AG04449 (cell line): ENCODE results near the gene TSPEAR.
"Not testable (repeated sequence)": the region's sequence is repeated elsewhere in the genome, so short reads cannot be mapped to it uniquely, and the experiment has no call there.

Experiments used
- CTCF ChIA-PET: fragments of 350-600 bp; formaldehyde crosslinking; extraction: SDS; loops from one replicate; lab custom pipeline; 2021; ENCODE audit warnings: antibody characterized with exemption; lab: Yijun Ruan, JAX
- POLR2A ChIA-PET: fragments of 400-600, 350-600 bp; formaldehyde crosslinking; extraction: SDS; loops from one replicate; lab custom pipeline; 2020; ENCODE audit warnings: antibody characterized with exemption, inconsistent platforms; lab: Yijun Ruan, JAX
- DNase-seq: peaks from one replicate; pipeline ENCODE4 v3.0.0-alpha.2; 2010; ENCODE audit warnings: low read depth, low spot score
- H3K4me3 ChIP-seq: 2 replicates; pipeline ENCODE4 v1.5.1; 2011; ENCODE audit warnings: low read depth, mild to moderate bottlenecking, control low read depth, low read length
- TF ChIP-seq, protein P1 (sequence below): IDR thresholded peaks from one replicate; pipeline ENCODE4 v1.5.1; 2011; ENCODE audit warnings: mild to moderate bottlenecking, moderate library complexity, low read length, control low read depth, inconsistent platforms; ENCODE audit not compliant: insufficient read depth; ENCODE audit errors: missing control alignments

TSPEAR gene

DNA sequence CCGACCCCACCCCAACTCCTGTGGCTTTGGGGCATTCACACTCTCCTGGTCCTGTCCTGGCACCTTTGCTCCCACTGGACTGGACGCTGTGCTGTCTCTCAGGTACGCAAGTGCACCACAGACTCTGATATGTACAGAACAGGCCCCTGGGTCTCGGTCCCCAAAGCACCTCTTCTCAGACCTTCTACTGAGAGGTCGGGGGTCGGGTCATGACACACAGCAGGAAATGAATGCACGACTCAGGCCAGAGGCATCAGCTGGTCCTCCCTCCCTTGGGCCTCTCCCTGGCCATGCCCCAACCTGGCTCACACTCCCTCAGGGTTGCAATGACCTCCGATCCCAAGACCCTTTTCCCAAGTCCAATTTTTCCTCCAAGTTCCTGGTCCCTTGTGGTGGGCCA lies 16.2 kb downstream of the TSPEAR start:
- DNase-seq = no peak
- TF ChIP-seq, protein P1, sequence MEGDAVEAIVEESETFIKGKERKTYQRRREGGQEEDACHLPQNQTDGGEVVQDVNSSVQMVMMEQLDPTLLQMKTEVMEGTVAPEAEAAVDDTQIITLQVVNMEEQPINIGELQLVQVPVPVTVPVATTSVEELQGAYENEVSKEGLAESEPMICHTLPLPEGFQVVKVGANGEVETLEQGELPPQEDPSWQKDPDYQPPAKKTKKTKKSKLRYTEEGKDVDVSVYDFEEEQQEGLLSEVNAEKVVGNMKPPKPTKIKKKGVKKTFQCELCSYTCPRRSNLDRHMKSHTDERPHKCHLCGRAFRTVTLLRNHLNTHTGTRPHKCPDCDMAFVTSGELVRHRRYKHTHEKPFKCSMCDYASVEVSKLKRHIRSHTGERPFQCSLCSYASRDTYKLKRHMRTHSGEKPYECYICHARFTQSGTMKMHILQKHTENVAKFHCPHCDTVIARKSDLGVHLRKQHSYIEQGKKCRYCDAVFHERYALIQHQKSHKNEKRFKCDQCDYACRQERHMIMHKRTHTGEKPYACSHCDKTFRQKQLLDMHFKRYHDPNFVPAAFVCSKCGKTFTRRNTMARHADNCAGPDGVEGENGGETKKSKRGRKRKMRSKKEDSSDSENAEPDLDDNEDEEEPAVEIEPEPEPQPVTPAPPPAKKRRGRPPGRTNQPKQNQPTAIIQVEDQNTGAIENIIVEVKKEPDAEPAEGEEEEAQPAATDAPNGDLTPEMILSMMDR = no peak
- CTCF ChIA-PET = interaction anchor here (0.9 kb wide), 1 partner anchor 13 kb away, joined by 3 read pairs; the partner anchor contains the start of gene KRTAP12-1
- H3K4me3 ChIP-seq = no peak overlapping the region
- POLR2A ChIA-PET = no interaction called here

- TF ChIP-seq, protein P1 = no peak
- POLR2A ChIA-PET = no interaction called here
- DNase-seq = no peak
- H3K4me3 ChIP-seq = no peak overlapping the region
- CTCF ChIA-PET = interaction anchor here (0.9 kb wide), 1 partner anchor 12 kb away, joined by 3 read pairs; the partner anchor contains the start of gene KRTAP12-1
These were observed 16.6 kb downstream of the TSPEAR start for GRCh38 chr21:44694776-44695175.

DNA sequence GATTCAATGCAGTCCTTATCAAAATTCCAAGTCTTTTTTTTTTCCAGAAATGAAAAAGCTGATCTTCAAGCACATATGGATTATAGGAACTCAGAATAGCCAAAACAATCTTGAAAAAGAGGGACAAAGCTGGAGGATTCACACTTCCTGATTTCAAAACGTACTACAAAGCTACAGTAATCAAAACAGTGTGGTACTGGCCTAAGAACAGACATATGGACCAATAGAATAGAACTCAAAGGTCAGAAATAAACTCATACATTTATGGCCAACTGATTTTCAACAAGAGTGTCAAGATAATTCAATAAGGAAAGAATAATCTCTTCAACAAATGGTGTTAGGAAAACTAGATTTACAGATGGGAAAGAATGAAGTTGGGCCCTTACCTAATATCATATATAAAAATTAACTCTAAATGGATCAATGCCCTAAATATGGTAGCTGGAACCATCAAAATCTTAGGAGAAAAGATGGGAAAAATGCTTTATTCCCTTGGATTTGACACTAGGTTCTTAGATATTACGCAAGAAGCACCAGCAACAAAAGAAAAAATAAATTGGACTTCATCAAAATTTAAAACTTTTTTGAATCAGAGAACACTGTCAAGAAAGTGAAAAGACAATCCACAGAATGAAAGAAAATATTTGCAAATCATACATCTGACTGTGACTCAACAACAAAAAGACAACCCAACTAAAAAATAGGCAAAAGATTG lies 18.4 kb downstream of the TSPEAR start:
- ChIA-PET CTCF (interaction anchor here (1.3 kb wide), 1 partner anchor 9 kb away, joined by 3 read pairs; no protein-coding TSS in a partner anchor), POLR2A (interaction anchor here (0.6 kb wide), 1 partner anchor 30 kb away, joined by 3 read pairs; no protein-coding TSS in a partner anchor)
- H3K4me3 ChIP-seq = no peak overlapping the region
- TF ChIP-seq, protein P1 = no peak
- no peak for DNase-seq

- ChIA-PET POLR2A (no interaction called here), CTCF (interaction anchor here (0.6 kb wide), 1 partner anchor 98 kb away, joined by 3 read pairs; no protein-coding TSS in a partner anchor)
- TF ChIP-seq, protein P1 = no peak
- DNase-seq = no peak
- H3K4me3 ChIP-seq = no peak overlapping the region
These were observed 19.7 kb downstream of the TSPEAR start for GRCh38 chr21:44691686-44692085.

GRCh38 chr21:44689740-44690139 lies 21.6 kb downstream of the TSPEAR start:
- H3K4me3 ChIP-seq, DNase-seq, POLR2A ChIA-PET, CTCF ChIA-PET: not testable (repeated sequence)

DNA sequence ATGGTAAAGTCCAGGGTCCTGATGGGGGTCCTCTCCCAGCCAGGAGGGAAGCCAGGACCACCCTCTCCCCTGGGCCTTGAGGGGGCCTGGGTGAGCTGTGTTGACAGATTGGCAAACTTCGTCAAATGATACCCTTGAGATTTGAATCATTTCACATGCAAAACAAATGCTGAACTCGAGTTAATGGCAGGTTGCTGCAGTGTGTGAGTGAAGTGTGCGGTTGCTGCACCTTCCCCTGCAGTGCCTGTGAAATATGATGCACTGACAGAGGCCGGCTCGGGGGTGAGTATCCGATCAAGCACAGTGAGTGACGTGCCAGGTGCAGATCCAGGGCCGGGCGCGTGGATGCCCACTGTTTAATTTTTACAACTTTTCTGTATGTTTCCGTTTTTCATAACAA lies 23.7 kb downstream of the TSPEAR start:
- no peak overlapping the region for H3K4me3 ChIP-seq
- no peak for DNase-seq
- ChIA-PET POLR2A (no interaction called here), CTCF (no interaction called here)
- TF ChIP-seq, protein P1 = no peak
